T-helper 1 cell treated with Interleukin-12 subunit alpha and Interleukin-12 subunit beta and Interleukin-4 antibody, amounts not matched to agents 30 μg/mL and 1 μg/mL, for 36 hours (primary cell): ENCODE results near the gene B4GALT2.
A peak's percentile ranks its signal among the peaks of the same experiment; 100 is the strongest.

Source experiments
- H3K27ac Mint-ChIP-seq: one replicate; pipeline ENCODE4 v1.8.0; 2021; ENCODE audit warnings: mild to moderate bottlenecking, mixed read lengths
- H3K27me3 Mint-ChIP-seq: one replicate; pipeline ENCODE4 v1.8.0; 2021; ENCODE audit warnings: low read depth, mixed read lengths
- H3K36me3 Mint-ChIP-seq: one replicate; pipeline ENCODE4 v1.8.0; 2021; ENCODE audit warnings: low read depth, mixed read lengths
- H3K4me1 Mint-ChIP-seq: one replicate; pipeline ENCODE4 v1.8.0; 2021; ENCODE audit warnings: low read depth, mixed read lengths
- H3K4me3 Mint-ChIP-seq: one replicate; pipeline ENCODE4 v1.8.0; 2021; ENCODE audit warnings: mild to moderate bottlenecking, moderate library complexity, mixed read lengths
- H3K9me3 Mint-ChIP-seq: one replicate; pipeline ENCODE4 v1.8.0; 2021; ENCODE audit warnings: mixed read lengths

Gene B4GALT2

DNA sequence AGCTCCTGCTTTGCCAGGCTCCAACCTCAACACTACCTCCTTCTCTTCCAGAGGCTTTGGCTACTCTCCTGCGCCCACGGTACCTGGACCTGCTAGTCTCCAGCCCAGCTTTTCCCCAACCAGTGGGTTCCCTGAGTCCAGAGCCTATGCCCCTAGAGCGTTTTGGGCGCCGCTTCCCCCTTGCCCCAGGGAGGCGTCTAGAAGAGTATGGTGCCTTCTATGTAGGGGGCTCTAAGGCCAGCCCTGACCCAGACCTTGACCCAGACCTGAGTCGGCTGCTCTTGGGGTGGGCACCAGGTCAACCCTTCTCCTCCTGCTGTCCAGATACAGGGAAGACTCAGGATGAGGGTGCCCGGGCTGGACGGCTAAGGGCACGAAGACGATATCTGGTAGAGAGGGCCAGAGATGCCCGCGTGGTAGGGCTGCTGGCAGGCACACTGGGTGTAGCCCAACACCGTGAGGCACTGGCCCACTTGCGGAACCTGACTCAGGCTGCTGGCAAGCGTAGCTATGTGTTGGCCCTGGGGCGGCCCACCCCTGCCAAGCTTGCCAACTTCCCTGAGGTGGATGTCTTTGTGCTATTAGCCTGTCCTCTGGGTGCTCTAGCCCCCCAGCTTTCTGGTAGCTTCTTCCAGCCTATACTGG, 7.6 kb upstream of the B4GALT2 start:
- peaks cover 6% of the 10 kb centered on the region for H3K36me3 Mint-ChIP-seq
- H3K9me3 Mint-ChIP-seq: no peaks in the 10 kb centered on the region
- peaks cover 44% of the 10 kb centered on the region for H3K4me1 Mint-ChIP-seq
- no peak overlapping the region for H3K27ac Mint-ChIP-seq
- H3K27me3 Mint-ChIP-seq: no peaks in the 10 kb centered on the region
- peak overlapping the region; percentile 95 for H3K4me3 Mint-ChIP-seq

DNA sequence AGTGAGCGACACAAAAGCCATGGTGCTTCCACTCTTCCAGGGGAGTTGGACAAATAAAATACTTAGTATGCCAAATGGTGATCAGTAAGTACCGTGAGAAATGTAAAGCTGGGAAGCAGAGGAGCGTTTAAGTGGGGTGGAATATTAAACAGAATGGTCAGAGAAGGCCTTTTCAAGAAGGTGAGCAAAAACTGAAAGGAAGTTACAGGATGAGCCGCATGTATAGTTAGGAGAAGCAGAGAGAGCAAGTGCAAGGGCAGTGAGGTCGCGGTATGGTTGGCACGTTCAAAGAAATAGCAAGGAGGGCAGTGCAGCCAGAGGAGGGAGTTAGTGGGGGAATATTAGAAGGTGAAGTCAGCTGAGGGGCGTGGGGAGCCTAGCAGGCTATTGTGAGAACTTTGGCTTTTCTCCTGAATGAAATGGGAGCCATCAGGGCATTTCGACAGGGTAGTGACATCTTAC, 5.0 kb upstream of the B4GALT2 start:
- H3K9me3 Mint-ChIP-seq: no peaks in the 10 kb centered on the region
- peak overlapping the region; percentile 87 for H3K4me3 Mint-ChIP-seq
- no peaks in the 10 kb centered on the region for H3K27me3 Mint-ChIP-seq
- H3K36me3 Mint-ChIP-seq: peaks cover 23% of the 10 kb centered on the region
- H3K27ac Mint-ChIP-seq: peak overlapping the region; percentile 96
- H3K4me1 Mint-ChIP-seq: peaks cover 61% of the 10 kb centered on the region

DNA sequence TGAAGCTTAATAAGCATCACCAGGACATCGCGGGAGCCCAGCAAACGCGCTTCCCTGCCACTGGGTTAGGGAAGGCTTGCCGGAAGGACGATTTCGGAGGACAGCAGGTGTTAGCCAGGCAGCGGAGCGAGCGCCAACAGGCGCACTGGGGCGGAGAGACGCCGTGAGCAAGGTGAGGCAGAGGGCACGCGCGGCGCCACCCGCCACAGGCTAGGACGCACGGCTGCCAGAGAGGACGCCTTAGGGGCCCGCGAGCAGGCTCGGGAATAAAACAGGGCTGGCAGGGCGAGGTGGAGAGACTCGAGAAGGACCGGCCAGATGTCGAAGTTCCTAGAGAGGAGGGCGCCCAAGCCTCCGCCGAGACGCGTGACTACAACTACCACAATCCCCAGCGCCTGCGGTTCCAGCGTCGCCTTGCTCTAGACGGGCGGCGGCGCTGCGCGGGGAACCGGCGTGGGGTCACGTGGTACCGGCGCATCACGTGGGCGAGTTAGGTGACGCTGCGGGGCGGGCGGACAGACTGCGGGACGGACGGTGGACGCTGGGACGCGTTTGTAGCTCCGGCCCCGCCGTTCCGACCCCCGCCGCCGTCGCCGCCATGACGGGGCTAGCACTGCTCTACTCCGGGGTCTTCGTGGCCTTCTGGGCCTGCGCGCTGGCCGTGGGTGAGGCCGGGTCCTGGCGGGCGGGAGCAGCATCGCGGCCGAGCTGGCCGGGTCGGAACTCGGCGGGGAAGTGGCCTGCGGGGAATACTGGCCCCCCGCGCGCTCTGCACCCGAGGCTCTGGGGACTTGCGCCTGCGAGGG, 4.4 kb upstream of the B4GALT2 start, which contains the start of gene ATP6V0B:
Gene ATP6V0B (plus strand): TSS at position 518 of the 806 bp plus-strand sequence. CDS start 81 bp downstream, at position 599.
- H3K36me3 Mint-ChIP-seq: peaks cover 23% of the 10 kb centered on the region
- no peaks in the 10 kb centered on the region for H3K9me3 Mint-ChIP-seq
- peak within 1 kb of the TSS; percentile 96 for H3K27ac Mint-ChIP-seq
- H3K4me3 Mint-ChIP-seq: peak within 1 kb of the TSS; percentile 87
- no peaks in the 10 kb centered on the region for H3K27me3 Mint-ChIP-seq
- peaks cover 55% of the 10 kb centered on the region for H3K4me1 Mint-ChIP-seq

DNA sequence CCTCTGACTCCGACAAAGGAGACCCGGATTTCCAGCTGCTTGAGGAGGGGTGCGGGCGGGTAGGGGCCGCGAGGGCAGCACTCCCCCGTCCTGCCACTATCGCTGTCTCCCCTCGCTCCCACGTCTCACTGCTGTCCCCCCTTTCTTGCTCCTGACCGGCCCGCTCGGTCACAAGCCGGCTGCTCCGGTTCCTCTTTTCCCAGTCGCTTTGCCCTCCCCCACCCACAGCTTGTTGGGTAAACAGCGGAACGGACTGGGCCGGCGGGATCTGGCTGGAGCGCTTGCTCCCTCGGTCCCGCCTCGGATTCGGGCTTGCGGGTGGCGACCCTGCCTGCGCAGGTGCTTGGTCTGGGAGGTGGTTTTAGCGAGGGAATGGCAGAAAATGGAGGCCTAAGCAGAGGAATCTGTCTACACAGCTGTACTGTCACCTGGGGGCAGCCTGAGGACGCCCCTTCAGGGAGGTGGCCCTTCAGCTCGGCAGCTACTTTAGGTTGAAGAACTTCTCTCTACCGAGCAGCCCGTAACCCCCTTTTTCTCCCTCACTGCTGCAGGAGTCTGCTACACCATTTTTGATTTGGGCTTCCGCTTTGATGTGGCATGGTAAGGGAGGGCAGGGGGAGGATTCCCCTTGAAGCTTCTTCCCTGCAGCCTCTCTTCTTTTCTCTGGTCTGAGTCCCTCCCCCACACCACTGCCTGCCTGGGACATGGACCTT, 3.6 kb upstream of the B4GALT2 start:
- H3K27ac Mint-ChIP-seq: peak overlapping the region; percentile 72
- H3K9me3 Mint-ChIP-seq: no peaks in the 10 kb centered on the region
- H3K36me3 Mint-ChIP-seq: peaks cover 21% of the 10 kb centered on the region
- H3K27me3 Mint-ChIP-seq: no peaks in the 10 kb centered on the region
- H3K4me1 Mint-ChIP-seq: peaks cover 53% of the 10 kb centered on the region
- H3K4me3 Mint-ChIP-seq: peak overlapping the region; percentile 87

DNA sequence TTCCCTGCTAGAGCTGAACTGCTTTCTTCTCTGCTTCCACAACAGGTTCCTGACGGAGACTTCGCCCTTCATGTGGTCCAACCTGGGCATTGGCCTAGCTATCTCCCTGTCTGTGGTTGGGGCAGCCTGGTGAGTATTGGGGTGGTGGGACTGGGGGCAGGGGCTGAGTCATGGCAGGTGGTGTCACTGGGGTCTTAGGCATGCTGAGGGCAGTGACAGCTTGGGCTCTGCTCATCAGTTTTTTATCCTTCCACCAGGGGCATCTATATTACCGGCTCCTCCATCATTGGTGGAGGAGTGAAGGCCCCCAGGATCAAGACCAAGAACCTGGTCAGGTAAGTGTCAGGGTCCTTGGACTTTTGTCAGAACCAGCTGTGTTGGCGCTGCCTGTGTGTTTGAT, 3.0 kb upstream of the B4GALT2 start:
- peak overlapping the region; percentile 87 for H3K4me3 Mint-ChIP-seq
- peaks cover 51% of the 10 kb centered on the region for H3K4me1 Mint-ChIP-seq
- H3K27ac Mint-ChIP-seq: peak overlapping the region; percentile 72
- H3K27me3 Mint-ChIP-seq: no peaks in the 10 kb centered on the region
- H3K36me3 Mint-ChIP-seq: peaks cover 21% of the 10 kb centered on the region
- no peaks in the 10 kb centered on the region for H3K9me3 Mint-ChIP-seq

DNA sequence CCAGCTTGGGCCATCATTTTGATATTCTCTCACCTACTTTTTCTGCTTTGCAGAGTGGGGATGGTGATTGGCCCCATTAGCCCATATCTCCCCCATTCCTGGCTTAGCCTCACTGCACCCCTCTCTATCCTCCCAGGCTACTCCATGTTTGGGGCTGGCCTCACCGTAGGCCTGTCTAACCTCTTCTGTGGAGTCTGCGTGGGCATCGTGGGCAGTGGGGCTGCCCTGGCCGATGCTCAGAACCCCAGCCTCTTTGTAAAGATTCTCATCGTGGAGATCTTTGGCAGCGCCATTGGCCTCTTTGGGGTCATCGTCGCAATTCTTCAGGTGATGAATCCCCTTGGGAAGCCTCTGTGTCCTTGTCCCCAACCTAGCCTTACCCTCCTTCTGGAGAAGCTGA, 2.1 kb upstream of the B4GALT2 start:
- Mint-ChIP-seq H3K4me1 (peaks cover 49% of the 10 kb centered on the region), H3K27ac (no peak overlapping the region), H3K36me3 (peaks cover 21% of the 10 kb centered on the region), H3K27me3 (no peaks in the 10 kb centered on the region), H3K4me3 (peak overlapping the region; percentile 87), H3K9me3 (no peaks in the 10 kb centered on the region)

DNA sequence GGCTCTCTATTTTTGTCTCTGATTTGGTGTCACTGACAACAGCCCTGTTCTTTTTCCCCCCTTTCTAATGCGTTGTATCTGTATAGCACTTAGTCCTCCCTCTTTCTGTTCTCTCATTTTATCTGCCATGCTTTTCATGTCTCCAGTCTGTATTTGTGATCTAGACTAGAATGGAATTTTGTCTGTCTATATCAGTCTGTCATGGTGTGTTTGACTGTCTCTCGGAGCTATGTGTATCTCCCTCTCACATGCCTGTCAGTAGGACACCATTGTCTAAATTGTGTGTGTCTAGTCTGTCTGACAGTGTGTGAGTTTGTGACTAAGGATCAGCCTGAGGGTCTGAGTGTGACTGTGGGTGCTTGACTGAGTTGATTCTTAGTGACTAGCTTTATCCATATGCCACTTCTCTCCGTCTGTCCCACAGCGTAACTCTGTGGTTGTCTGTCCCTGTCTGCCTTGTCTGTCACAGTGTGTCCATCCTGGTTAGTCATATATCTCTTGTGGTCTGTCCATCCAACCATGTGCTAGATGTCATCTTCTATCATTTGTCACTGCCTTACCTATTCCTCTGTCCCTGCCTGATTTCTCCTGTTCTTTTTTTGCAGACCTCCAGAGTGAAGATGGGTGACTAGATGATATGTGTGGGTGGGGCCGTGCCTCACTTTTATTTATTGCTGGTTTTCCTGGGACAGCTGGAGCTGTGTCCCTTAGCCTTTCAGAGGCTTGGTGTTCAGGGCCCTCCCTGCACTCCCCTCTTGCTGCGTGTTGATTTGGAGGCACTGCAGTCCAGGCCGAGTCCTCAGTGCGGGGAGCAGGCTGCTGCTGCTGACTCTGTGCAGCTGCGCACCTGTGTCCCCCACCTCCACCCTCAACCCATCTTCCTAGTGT, 1.4 kb upstream of the B4GALT2 start:
- H3K9me3 Mint-ChIP-seq: no peaks in the 10 kb centered on the region
- H3K4me3 Mint-ChIP-seq: peak overlapping the region; percentile 70
- no peaks in the 10 kb centered on the region for H3K27me3 Mint-ChIP-seq
- peaks cover 51% of the 10 kb centered on the region for H3K4me1 Mint-ChIP-seq
- H3K36me3 Mint-ChIP-seq: peaks cover 20% of the 10 kb centered on the region
- H3K27ac Mint-ChIP-seq: no peak overlapping the region

DNA sequence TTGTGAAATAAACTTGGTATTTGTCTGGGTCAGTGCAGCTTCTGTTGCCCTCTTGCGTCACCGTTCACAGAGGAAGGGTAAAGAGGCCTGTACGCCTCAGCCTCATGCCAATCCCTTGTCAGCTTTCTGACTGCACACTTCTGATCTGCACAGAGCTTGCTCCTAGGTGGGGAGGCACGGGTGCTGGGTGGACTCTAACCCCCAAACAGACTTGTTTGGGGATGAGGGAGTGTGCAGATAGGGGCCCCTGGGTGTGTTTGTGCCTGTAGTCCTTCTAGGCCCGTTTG, 803 bp upstream of the B4GALT2 start:
- Mint-ChIP-seq H3K27me3 (no peaks in the 10 kb centered on the region), H3K4me3 (peak overlapping the region; percentile 70), H3K9me3 (no peaks in the 10 kb centered on the region), H3K27ac (peak overlapping the region; percentile 7), H3K4me1 (peaks cover 50% of the 10 kb centered on the region), H3K36me3 (peaks cover 19% of the 10 kb centered on the region)

DNA sequence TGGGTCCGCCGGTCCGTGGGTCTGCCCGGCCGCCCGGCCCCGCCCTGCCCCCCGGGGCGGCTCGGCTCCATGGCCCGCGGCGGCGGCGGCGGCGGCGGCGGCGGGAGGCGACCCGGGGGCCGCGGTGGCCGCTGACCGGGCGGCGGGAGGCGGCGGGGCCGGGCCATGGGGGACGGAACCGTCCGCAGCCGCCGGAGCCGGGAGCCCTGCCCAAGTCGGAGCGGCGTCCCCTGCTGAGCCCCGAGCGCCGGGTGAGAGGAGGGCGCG, 184 bp downstream of the B4GALT2 start:
- H3K27ac Mint-ChIP-seq: no peak overlapping the region
- H3K4me1 Mint-ChIP-seq: peaks cover 40% of the 10 kb centered on the region
- H3K4me3 Mint-ChIP-seq: no peak overlapping the region
- no peaks in the 10 kb centered on the region for H3K27me3 Mint-ChIP-seq
- peaks cover 18% of the 10 kb centered on the region for H3K36me3 Mint-ChIP-seq
- H3K9me3 Mint-ChIP-seq: no peaks in the 10 kb centered on the region

DNA sequence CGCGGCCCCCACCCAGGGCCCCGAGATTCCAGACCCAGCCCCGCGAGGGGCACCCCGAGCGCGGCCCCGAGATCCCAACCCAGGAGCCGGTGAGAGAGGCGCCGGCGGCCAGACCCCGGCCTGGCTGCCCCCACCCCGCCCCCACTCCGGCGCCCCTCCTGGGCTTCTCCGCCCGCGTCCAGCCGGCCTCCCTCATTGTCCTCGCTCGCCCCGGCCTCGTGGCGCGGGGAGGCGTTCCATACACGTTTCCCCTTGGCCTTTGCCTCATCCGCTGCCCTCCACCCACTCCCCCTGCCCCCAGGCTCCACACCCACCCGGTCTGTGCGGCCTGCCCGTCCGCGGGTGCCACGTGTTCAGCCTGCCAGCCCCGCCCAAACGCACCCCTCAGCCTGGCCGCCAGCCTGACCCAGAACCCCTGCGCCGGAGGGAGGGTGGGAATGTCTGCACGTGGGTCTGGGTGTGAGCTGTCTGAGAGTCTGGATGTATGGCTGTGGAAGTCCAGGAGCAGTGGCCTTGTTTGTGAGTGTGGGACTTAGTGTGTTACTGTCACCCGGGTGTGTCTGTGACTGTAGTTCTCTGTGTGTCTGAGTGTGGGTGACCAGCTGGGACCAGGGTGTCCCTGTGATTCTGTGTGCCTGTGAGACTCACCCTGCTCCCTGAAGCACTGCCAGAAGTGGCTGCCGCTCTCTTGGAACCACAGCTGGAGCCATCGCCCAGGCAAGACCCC, 681 bp downstream of the B4GALT2 start:
- H3K4me3 Mint-ChIP-seq: peak overlapping the region; percentile 82
- peaks cover 18% of the 10 kb centered on the region for H3K36me3 Mint-ChIP-seq
- no peaks in the 10 kb centered on the region for H3K9me3 Mint-ChIP-seq
- H3K4me1 Mint-ChIP-seq: peaks cover 38% of the 10 kb centered on the region
- no peaks in the 10 kb centered on the region for H3K27me3 Mint-ChIP-seq
- peak overlapping the region; percentile 56 for H3K27ac Mint-ChIP-seq

DNA sequence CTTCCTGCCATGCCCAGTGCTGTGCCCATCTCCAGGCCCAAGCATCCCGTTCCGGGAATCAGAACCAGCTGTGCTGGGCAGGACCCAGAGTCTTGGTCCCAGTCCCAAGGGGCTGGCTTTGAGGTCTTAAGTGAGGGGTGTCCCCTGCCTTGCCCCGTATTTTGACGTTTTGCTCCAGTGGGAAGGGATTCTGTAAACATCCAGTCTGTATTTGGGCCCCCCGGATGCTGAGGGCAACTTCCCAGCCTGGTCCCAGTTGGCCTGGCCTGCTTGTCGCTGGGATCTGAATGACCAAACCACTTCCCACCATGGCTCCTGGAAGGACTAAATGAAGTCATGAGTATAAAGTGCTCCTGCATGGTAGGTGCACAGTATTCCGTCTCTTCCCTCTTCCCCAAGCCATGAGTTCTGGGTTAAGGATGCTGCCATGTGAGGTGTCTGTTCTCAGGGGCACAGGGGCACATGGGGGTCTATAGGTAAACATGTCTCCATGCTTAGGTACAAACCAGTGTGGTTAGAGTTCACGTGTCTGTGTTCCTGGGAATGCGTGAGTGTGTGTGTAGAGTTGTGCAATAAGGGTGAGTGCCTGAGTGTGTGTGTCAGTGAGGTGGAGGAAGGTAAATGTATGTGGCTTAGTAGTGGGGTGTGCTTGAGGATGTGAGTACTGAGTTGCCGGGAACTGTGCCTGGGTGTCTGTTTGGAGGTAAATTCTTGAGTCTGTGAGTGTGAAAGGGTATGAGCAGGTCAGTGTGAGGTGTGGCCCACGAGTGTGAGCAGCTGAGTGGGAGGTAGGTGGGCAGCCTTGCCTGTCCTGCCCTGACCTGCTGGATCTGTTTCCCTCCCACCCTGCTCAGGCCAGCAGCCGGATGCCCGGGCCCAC, 1.5 kb downstream of the B4GALT2 start:
- Mint-ChIP-seq H3K9me3 (no peaks in the 10 kb centered on the region), H3K27me3 (no peaks in the 10 kb centered on the region), H3K36me3 (peaks cover 18% of the 10 kb centered on the region), H3K4me3 (peak overlapping the region; percentile 82), H3K27ac (no peak overlapping the region), H3K4me1 (peaks cover 38% of the 10 kb centered on the region)

DNA sequence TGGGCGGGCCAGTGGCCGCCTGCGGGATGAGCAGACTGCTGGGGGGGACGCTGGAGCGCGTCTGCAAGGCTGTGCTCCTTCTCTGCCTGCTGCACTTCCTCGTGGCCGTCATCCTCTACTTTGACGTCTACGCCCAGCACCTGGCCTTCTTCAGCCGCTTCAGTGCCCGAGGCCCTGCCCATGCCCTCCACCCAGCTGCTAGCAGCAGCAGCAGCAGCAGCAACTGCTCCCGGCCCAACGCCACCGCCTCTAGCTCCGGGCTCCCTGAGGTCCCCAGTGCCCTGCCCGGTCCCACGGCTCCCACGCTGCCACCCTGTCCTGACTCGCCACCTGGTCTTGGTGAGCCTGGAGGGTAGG, 2.1 kb downstream of the B4GALT2 start:
- Mint-ChIP-seq H3K9me3 (no peaks in the 10 kb centered on the region), H3K27ac (no peak overlapping the region), H3K4me3 (no peak overlapping the region), H3K36me3 (peaks cover 18% of the 10 kb centered on the region), H3K4me1 (peaks cover 32% of the 10 kb centered on the region), H3K27me3 (no peaks in the 10 kb centered on the region)

DNA sequence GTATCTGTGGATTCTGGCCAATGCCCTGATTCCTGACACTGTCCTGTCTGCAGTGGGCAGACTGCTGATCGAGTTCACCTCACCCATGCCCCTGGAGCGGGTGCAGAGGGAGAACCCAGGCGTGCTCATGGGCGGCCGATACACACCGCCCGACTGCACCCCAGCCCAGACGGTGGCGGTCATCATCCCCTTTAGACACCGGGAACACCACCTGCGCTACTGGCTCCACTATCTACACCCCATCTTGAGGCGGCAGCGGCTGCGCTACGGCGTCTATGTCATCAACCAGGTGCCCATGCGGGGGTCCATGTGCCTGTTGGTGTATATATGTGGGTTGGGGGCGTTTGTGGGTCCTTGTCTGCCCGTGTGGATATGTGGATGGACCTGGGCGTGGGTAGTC, 2.6 kb downstream of the B4GALT2 start:
- Mint-ChIP-seq H3K27me3 (no peaks in the 10 kb centered on the region), H3K9me3 (no peaks in the 10 kb centered on the region), H3K36me3 (peaks cover 18% of the 10 kb centered on the region), H3K27ac (no peak overlapping the region), H3K4me1 (peaks cover 28% of the 10 kb centered on the region), H3K4me3 (no peak overlapping the region)
